Adipocyte (in vitro differentiated cells): Measurements from ENCODE around the gene MYOM3.
"Not testable (repeated sequence)": the region's sequence is repeated elsewhere in the genome, so short reads cannot be mapped to it uniquely, and the experiment has no call there.

Experiments used
- DNase-seq: peaks from one replicate; pipeline ENCODE4 v3.0.0-alpha.2; 2015; ENCODE audit warnings: low read depth
- H3K27me3 ChIP-seq: replicated peaks from 2 replicates; pipeline ENCODE4 v1.7.0; 2013; ENCODE audit warnings: mild to moderate bottlenecking, low read length, moderate library complexity; ENCODE audit not compliant: control insufficient read depth, insufficient read depth
- H3K36me3 ChIP-seq: 2 replicates; pipeline ENCODE4 v1.7.0; 2013; ENCODE audit warnings: low read length, mild to moderate bottlenecking, moderate library complexity; ENCODE audit not compliant: control insufficient read depth, insufficient read depth, severe bottlenecking
- H3K4me1 ChIP-seq: 2 replicates; pipeline ENCODE4 v1.7.0; 2013; ENCODE audit warnings: mild to moderate bottlenecking, low read length, moderate library complexity; ENCODE audit not compliant: control insufficient read depth, insufficient read depth
- H3K4me3 ChIP-seq: 2 replicates; pipeline ENCODE4 v1.7.0; 2013; ENCODE audit warnings: mild to moderate bottlenecking, low read length, moderate library complexity
- H3K9ac ChIP-seq: 2 replicates; pipeline ENCODE4 v1.7.0; 2013; ENCODE audit warnings: mild to moderate bottlenecking, low read length, moderate library complexity
- H3K9me3 ChIP-seq: 2 replicates; pipeline ENCODE4 v1.7.0; 2013; ENCODE audit warnings: mild to moderate bottlenecking, low read length, moderate library complexity; ENCODE audit not compliant: control insufficient read depth

The MYOM3 gene

GRCh38 chr1:24021403-24022266 lies 90.3 kb downstream of the MYOM3 start:
- Histone ChIP-seq H3K9ac (peak overlapping the region; percentile 67), H3K36me3 (no peaks in the 10 kb centered on the region), H3K9me3 (no peaks in the 10 kb centered on the region), H3K4me3 (no peak overlapping the region), H3K27me3 (no peaks in the 10 kb centered on the region), H3K4me1 (peaks cover 47% of the 10 kb centered on the region)
- no peak for DNase-seq

- no peak for DNase-seq
- H3K4me1 ChIP-seq, result peaks cover 53% of the 10 kb centered on the region
Observed at GRCh38 chr1:24020470-24020869, 91.5 kb downstream of the MYOM3 start.

GRCh38 chr1:24020025-24020424 lies 91.9 kb downstream of the MYOM3 start:
- Histone ChIP-seq H3K27me3 (no peaks in the 10 kb centered on the region), H3K4me1 (peaks cover 57% of the 10 kb centered on the region), H3K9me3 (no peaks in the 10 kb centered on the region), H3K4me3 (no peak overlapping the region), H3K36me3 (no peaks in the 10 kb centered on the region), H3K9ac (peak overlapping the region; percentile 81)
- DNase-seq, result peak; percentile 52

More at GRCh38 chr1:24020470-24020869, 91.5 kb downstream of the MYOM3 start:
- Histone ChIP-seq H3K36me3 (no peaks in the 10 kb centered on the region), H3K4me3 (no peak overlapping the region), H3K9ac (peak overlapping the region; percentile 81), H3K9me3 (no peaks in the 10 kb centered on the region), H3K27me3 (no peaks in the 10 kb centered on the region)

- H3K4me1 ChIP-seq, result peaks cover 59% of the 10 kb centered on the region
- no peaks in the 10 kb centered on the region for H3K27me3 ChIP-seq
- peak overlapping the region; percentile 81 for H3K9ac ChIP-seq
- DNase-seq, result peak; percentile 100
- no peaks in the 10 kb centered on the region for H3K36me3 ChIP-seq
- peak overlapping the region; percentile 55 for H3K4me3 ChIP-seq
- no peaks in the 10 kb centered on the region for H3K9me3 ChIP-seq
Observed at GRCh38 chr1:24018611-24019580, 93.0 kb downstream of the MYOM3 start.

GRCh38 chr1:24015221-24016210 lies 96.4 kb downstream of the MYOM3 start:
- no peaks in the 10 kb centered on the region for H3K27me3 ChIP-seq
- peaks cover 50% of the 10 kb centered on the region for H3K4me1 ChIP-seq
- no peaks in the 10 kb centered on the region for H3K36me3 ChIP-seq
- no peaks in the 10 kb centered on the region for H3K9me3 ChIP-seq
- peak; percentile 83 for DNase-seq
- H3K4me3 ChIP-seq, result no peak overlapping the region
- H3K9ac ChIP-seq, result peak overlapping the region; percentile 56

- H3K36me3 ChIP-seq, H3K27me3 ChIP-seq, H3K4me3 ChIP-seq, DNase-seq, H3K9me3 ChIP-seq, H3K9ac ChIP-seq: not testable (repeated sequence)
- peaks cover 42% of the 10 kb centered on the region for H3K4me1 ChIP-seq
Observed at GRCh38 chr1:24012878-24013277, 99.1 kb downstream of the MYOM3 start.

GRCh38 chr1:24010650-24011049 lies 101.3 kb downstream of the MYOM3 start:
- Histone ChIP-seq H3K27me3 (no peaks in the 10 kb centered on the region), H3K9ac (no peak overlapping the region), H3K4me3 (no peak overlapping the region), H3K36me3 (no peaks in the 10 kb centered on the region), H3K4me1 (peaks cover 29% of the 10 kb centered on the region), H3K9me3 (no peaks in the 10 kb centered on the region)
- DNase-seq, result no peak

- H3K9me3 ChIP-seq, result no peaks in the 10 kb centered on the region
- no peak for DNase-seq
- H3K4me1 ChIP-seq, result peaks cover 23% of the 10 kb centered on the region
- peaks cover 3% of the 10 kb centered on the region for H3K27me3 ChIP-seq
- H3K9ac ChIP-seq, result no peak overlapping the region
- H3K4me3 ChIP-seq, result no peak overlapping the region
- no peaks in the 10 kb centered on the region for H3K36me3 ChIP-seq
Observed at GRCh38 chr1:24009406-24009805, 102.5 kb downstream of the MYOM3 start.

GRCh38 chr1:24008574-24009184 lies 103.3 kb downstream of the MYOM3 start:
- not testable (repeated sequence) for H3K27me3 ChIP-seq, H3K9ac ChIP-seq, H3K9me3 ChIP-seq, H3K36me3 ChIP-seq, H3K4me3 ChIP-seq
- peak; percentile 92 for DNase-seq
- H3K4me1 ChIP-seq, result peaks cover 25% of the 10 kb centered on the region

- Histone ChIP-seq H3K9ac (no peak overlapping the region), H3K27me3 (peaks cover 3% of the 10 kb centered on the region), H3K9me3 (no peaks in the 10 kb centered on the region), H3K4me3 (no peak overlapping the region), H3K36me3 (no peaks in the 10 kb centered on the region), H3K4me1 (peaks cover 30% of the 10 kb centered on the region)
- DNase-seq, result no peak
Observed at GRCh38 chr1:24007079-24007478, 104.9 kb downstream of the MYOM3 start.
